Sigmoid colon (tissue), 4 donors: ENCODE results near the gene ZBTB14.

Experiments used
- POLR2A ChIP-seq, 2 donors: fragments of 450-650 bp; IDR thresholded peaks; one replicate each; pipeline ENCODE4 v1.6.1; 2016; ENCODE audit warnings: antibody characterized with exemption in 2 of 2, mild to moderate bottlenecking in 2 of 2, moderate library complexity in 2 of 2
- POLR2AphosphoS5 ChIP-seq, 4 donors: sonication (generic); formaldehyde crosslinking; IDR thresholded peaks; one replicate each; pipeline ENCODE4 v1.6.1; 2017; ENCODE audit warnings: antibody characterized with exemption in 4 of 4
- TF ChIP-seq, protein P1 (sequence below), 4 experiments: fragments of 450-650 bp in 3 of 4; fragments of 200-600 bp in 1 of 4; IDR thresholded peaks; one replicate each; pipeline ENCODE4 v1.5.1; 2016 to 2019; ENCODE audit warnings: antibody characterized with exemption in 4 of 4, mild to moderate bottlenecking in 3 of 4, moderate library complexity in 2 of 4

DNA sequence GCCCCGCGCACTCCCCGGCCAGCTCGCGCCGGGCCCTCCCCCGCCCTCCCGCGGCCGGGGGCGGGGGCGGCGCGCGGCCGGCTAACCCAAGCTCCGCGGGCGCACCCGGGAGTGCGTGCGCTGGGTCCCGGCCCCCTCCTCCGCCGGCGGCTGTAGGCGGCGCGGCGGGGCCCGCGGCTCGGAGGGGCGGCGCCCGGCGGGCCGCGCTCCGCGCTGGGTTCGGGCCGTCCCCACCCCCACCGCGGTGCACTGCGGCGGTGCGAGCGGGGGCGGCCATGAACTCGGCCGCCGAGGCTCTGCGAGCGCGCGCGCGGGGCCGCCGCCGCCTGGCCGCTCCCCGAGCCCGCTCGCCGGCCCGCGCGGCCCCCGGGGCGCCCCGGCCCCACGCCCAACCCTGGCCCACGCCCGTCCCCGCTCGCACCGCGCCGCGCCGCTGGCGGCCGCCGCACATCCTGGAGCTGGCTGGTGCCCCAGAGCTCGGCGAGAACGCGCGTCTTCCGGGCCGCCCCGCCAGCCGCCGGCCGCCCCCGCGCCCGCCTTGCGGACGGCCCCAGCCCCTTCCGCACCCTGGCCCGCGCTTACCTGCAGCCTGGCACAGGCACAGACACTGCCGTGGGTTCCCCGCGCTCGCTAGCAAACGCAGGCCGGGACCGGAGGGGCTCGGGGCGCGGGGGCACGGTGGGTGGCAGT lies at the start of gene ZBTB14:
- TF ChIP-seq POLR2A (IDR thresholded peaks at IDR 0.05): no peak
- TF ChIP-seq, protein P1, sequence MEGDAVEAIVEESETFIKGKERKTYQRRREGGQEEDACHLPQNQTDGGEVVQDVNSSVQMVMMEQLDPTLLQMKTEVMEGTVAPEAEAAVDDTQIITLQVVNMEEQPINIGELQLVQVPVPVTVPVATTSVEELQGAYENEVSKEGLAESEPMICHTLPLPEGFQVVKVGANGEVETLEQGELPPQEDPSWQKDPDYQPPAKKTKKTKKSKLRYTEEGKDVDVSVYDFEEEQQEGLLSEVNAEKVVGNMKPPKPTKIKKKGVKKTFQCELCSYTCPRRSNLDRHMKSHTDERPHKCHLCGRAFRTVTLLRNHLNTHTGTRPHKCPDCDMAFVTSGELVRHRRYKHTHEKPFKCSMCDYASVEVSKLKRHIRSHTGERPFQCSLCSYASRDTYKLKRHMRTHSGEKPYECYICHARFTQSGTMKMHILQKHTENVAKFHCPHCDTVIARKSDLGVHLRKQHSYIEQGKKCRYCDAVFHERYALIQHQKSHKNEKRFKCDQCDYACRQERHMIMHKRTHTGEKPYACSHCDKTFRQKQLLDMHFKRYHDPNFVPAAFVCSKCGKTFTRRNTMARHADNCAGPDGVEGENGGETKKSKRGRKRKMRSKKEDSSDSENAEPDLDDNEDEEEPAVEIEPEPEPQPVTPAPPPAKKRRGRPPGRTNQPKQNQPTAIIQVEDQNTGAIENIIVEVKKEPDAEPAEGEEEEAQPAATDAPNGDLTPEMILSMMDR (IDR thresholded peaks at IDR 0.05): no peak
- no peak for TF ChIP-seq POLR2AphosphoS5 (IDR thresholded peaks at IDR 0.05)
